Gastrocnemius medialis (tissue), 4 donors: ENCODE measurements around the gene TEX9. TPM values are rescaled to one million over a fixed set of nuclear protein-coding genes. Genes with fewer than 3 reads are reported as not detected.

Experiments used
- ATAC-seq, 2 donors: fragments of 150-250 bp; one replicate each; pipeline ENCODE4 v1.9.1; 2016
- DNase-seq, 2 donors: peaks; one replicate each; pipeline ENCODE4 v3.0.0-alpha.2; 2019
- H3K27ac ChIP-seq, 4 donors: fragments of 200-600 bp; sonication (generic); 1 replicate in 1 of 4; 2 replicates in 3 of 4; pipeline ENCODE4 v1.5.1; 2016 to 2018; ENCODE audit warnings: mild to moderate bottlenecking in 2 of 4, moderate library complexity in 1 of 4
- H3K27me3 ChIP-seq, 3 donors: fragments of 200-600 bp; sonication (generic) in 2 of 3; 1 replicate in 1 of 3; 2 replicates in 2 of 3; pipeline versions ENCODE4 v1.5.1 to v1.6.0; 2016 to 2019; ENCODE audit warnings: mild to moderate bottlenecking in 1 of 3, moderate library complexity in 1 of 3
- H3K36me3 ChIP-seq, 2 donors: fragments of 200-600 bp; sonication (generic) in 1 of 2; one replicate each; pipeline ENCODE4 v1.5.1; 2017 to 2018
- H3K4me1 ChIP-seq, 2 donors: fragments of 200-600 bp; sonication (generic) in 1 of 2; one replicate each; pipeline ENCODE4 v1.5.1; 2016 to 2017; ENCODE audit warnings: mild to moderate bottlenecking in 2 of 2
- H3K4me3 ChIP-seq, 4 donors: fragments of 200-600 bp; sonication (generic) in 3 of 4; 1 replicate in 1 of 4; 2 replicates in 3 of 4; pipeline ENCODE4 v1.5.1; 2016 to 2019; ENCODE audit warnings: mild to moderate bottlenecking in 2 of 4
- H3K9me3 ChIP-seq, 3 donors: fragments of 200-600 bp; sonication (generic) in 2 of 3; 1 replicate in 1 of 3; 2 replicates in 2 of 3; pipeline ENCODE4 v1.5.1; 2016 to 2019
- CTCF ChIP-seq, 5 experiments: fragments of 450-650 bp in 3 of 5; fragments of 200-600 bp in 2 of 5; sonication (generic) in 2 of 5; IDR thresholded peaks in 4 of 5; conservative IDR thresholded peaks in 1 of 5; 1 replicate in 4 of 5; 2 replicates in 1 of 5; pipeline ENCODE4 v1.5.1; 2016 to 2019; ENCODE audit warnings: antibody characterized with exemption in 5 of 5, mild to moderate bottlenecking in 3 of 5, moderate library complexity in 3 of 5
- POLR2A ChIP-seq, 2 donors: fragments of 450-650 bp; IDR thresholded peaks; one replicate each; pipeline ENCODE4 v1.6.1; 2017; ENCODE audit warnings: antibody characterized with exemption in 2 of 2, mild to moderate bottlenecking in 2 of 2, moderate library complexity in 2 of 2
- in situ Hi-C, 4 donors: fragments of 200-750 bp; cut with MboI; loops; one replicate each; pipeline versions ENCODE4 v1.15.0 to v1.8.0; 2017; ENCODE audit warnings: low sequenced_read_pairs in 4 of 4
- intact Hi-C: fragments of 100-400 bp; cut with DNase I; formaldehyde crosslinking; loops from one replicate; pipeline ENCODE4 v1.15.1; 2023; ENCODE audit warnings: low total_unique reads
- total RNA-seq, 4 donors: library from RNA; depleted of rRNA; stranded (reverse); fragments of >200 nt; gene quantifications; one replicate each; pipeline versions ENCODE4 v1.1.0 to v1.2.3, GENCODE V29; 2016

TEX9 gene
- total RNA-seq, 4 donors from 2014 or later, result 0.44 TPM; not detected in 3

DNA sequence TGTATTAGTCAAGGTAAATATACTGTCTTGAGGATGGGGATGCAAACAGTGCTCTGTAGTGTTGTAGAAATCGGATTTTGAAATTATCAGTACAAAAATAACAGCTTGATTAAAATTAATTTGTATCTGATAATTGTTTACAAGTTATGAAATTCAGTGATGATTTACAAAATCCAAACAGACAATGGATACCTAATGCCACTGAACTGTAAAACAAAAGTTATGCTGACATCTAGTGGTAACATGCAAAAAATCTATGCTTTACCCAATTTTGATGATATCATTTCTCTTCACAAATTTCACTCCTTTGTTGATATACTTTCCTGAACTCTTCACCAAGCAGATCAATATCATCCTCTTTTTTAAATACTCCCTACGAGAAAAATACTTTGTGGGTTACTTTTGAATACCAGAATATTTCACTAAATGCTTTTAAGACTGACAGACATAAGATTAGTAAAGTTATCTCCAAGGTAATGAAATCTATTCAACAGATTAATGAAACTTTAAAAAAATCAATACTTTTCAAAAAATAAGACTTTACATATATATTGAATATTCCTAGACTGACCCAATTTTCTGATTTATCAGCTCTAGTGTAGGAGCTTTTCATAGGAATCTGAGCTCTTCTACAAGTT lies 63.7 kb downstream of the TEX9 start:
- Histone ChIP-seq H3K36me3 (no peaks in the 10 kb centered on the region), H3K27ac (no peak overlapping the region), H3K27me3 (no peaks in the 10 kb centered on the region), H3K4me1 (no peaks in the 10 kb centered on the region), H3K4me3 (no peak overlapping the region), H3K9me3 (no peaks in the 10 kb centered on the region)
- intact Hi-C loops, result loop anchor here (2.0 kb wide), 1 partner anchor 182 kb away; no protein-coding TSS in a partner anchor
- DNase-seq, result no peak
- in situ Hi-C loops, result no loop called here
- TF ChIP-seq POLR2A (IDR thresholded peaks at IDR 0.05) (no peak), CTCF (IDR thresholded peaks at IDR 0.05 in 4 of 5, conservative IDR thresholded peaks at IDR 0.05 in 1 of 5) (peak in 2 of 5 experiments; percentile 28 to 32)
- no peak for ATAC-seq

GRCh38 chr15:56432304-56432703 lies 67.1 kb downstream of the TEX9 start:
- no peaks in the 10 kb centered on the region for H3K36me3 ChIP-seq
- H3K27ac ChIP-seq, result no peak overlapping the region
- H3K4me1 ChIP-seq, result no peaks in the 10 kb centered on the region
- in situ Hi-C loops, result no loop called here
- H3K9me3 ChIP-seq, result no peaks in the 10 kb centered on the region
- H3K4me3 ChIP-seq, result no peak overlapping the region
- TF ChIP-seq CTCF (IDR thresholded peaks at IDR 0.05 in 4 of 5, conservative IDR thresholded peaks at IDR 0.05 in 1 of 5) (no peak), POLR2A (IDR thresholded peaks at IDR 0.05) (no peak)
- ATAC-seq (no peak), DNase-seq (no peak)
- intact Hi-C loops, result no loop called here
- no peaks in the 10 kb centered on the region for H3K27me3 ChIP-seq

DNA sequence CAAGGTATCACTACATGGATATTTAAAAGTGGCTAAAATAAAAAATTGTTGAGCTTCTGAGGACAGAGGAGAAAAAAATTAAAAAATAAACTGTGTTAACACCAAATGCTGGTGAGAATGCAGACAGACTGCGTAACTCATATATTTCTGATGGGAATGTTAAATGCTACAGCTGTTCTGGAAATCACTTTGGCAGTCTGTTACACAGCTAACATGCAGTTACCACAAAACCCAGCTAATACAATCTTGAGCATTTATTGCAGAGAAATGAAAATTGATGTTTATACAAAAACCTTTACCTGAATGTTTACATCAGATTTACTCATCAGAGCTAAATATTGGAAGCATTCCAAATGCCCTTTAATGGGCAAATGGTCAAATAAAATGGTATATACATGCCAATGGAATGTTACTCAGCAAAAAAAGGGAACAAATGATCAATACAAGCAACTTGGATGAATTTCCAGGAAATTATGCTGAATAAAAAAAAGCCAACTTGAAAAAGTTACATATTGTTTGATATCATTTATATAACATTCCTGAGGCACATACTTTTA lies 75.1 kb downstream of the TEX9 start:
- in situ Hi-C loops, result no loop called here
- H3K27me3 ChIP-seq, result no peaks in the 10 kb centered on the region
- no peaks in the 10 kb centered on the region for H3K9me3 ChIP-seq
- no peaks in the 10 kb centered on the region for H3K4me1 ChIP-seq
- intact Hi-C loops, result no loop called here
- H3K4me3 ChIP-seq, result no peak overlapping the region
- no peak overlapping the region for H3K27ac ChIP-seq
- TF ChIP-seq POLR2A (IDR thresholded peaks at IDR 0.05), result no peak
- H3K36me3 ChIP-seq, result no peaks in the 10 kb centered on the region
- no peak for DNase-seq
- no peak for ATAC-seq

- ATAC-seq, result no peak
- no peaks in the 10 kb centered on the region for H3K27me3 ChIP-seq
- H3K4me1 ChIP-seq, result no peaks in the 10 kb centered on the region
- intact Hi-C loops, result no loop called here
- no peaks in the 10 kb centered on the region for H3K36me3 ChIP-seq
- H3K27ac ChIP-seq, result no peak overlapping the region
- no peaks in the 10 kb centered on the region for H3K9me3 ChIP-seq
- H3K4me3 ChIP-seq, result no peak overlapping the region
- TF ChIP-seq POLR2A (IDR thresholded peaks at IDR 0.05) (no peak), CTCF (IDR thresholded peaks at IDR 0.05 in 4 of 5, conservative IDR thresholded peaks at IDR 0.05 in 1 of 5) (no peak)
- in situ Hi-C loops, result no loop called here
- DNase-seq, result no peak
Observed at GRCh38 chr15:56442354-56442753, 77.1 kb downstream of the TEX9 start.

DNA sequence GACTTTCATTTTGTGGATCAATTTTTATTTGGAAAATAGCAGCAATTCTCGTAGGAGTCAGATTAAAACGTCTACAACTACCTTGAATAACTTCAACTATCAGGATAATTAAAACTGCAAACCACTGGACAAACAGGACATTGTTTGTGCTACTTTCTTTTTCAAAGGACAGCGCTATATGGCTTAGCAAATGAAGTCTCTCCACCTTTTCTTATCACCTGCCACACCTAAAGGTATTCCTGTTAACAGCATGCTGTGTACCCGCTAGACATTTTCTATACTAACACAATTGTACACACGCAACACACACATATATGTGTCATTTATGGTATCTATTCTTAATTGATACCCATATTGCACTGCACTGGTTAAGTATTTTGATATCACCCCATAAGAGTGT lies 80.5 kb downstream of the TEX9 start:
- H3K4me3 ChIP-seq, result no peak overlapping the region
- H3K27me3 ChIP-seq, result no peaks in the 10 kb centered on the region
- in situ Hi-C loops, result no loop called here
- ATAC-seq, result no peak
- H3K36me3 ChIP-seq, result no peaks in the 10 kb centered on the region
- H3K4me1 ChIP-seq, result no peaks in the 10 kb centered on the region
- no peaks in the 10 kb centered on the region for H3K9me3 ChIP-seq
- H3K27ac ChIP-seq, result no peak overlapping the region
- TF ChIP-seq POLR2A (IDR thresholded peaks at IDR 0.05), result no peak
- no peak for DNase-seq
- intact Hi-C loops, result no loop called here
